ENCODE data around the gene CEACAM1. TPM values are rescaled to one million over a fixed set of nuclear protein-coding genes. Genes with fewer than 3 reads are reported as not detected.

CEACAM1 gene
- total and polyA plus RNA-seq, 2 of the 13 experiments (the other 11 are each of a cell fraction or from before 2014, with no cell fraction given) = 13.5 to 332 TPM

DNA sequence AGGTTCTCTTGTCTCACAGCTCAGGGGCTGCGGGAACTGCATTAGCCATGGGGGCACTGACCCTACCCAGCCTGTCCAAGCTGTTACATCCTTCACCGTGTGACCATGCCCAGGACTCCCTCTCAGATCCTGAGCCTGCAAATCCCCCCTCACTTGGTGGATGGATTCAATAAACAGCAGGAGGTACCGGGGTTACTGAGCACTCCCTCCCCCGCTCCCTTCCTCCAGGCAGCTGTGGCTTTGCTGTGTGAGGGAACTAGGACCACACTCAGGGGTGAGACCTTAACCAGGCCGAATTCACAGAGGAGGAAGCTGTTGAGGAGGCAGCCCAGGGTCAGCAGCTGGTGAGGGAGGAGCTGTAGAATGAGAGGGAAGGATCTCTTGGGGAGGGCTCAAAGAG lies 27.0 kb upstream of the CEACAM1 start:
- DNase-seq (ENCODE audit: low spot score) = no peak
- Histone ChIP-seq H3K27ac (ENCODE audit: extremely low read length, insufficient read depth, low read length) (no peak overlapping the region), H3K4me3 (replicated peaks in 1 of 3; ENCODE audit: insufficient read depth in 1 of 3, low read depth in 2 of 3, low read length in 3 of 3) (no peak overlapping the region), H3K36me3 (replicated peaks in 1 of 2; ENCODE audit: control insufficient read depth in 1 of 2, insufficient read depth in 2 of 2, low read length in 2 of 2) (no peaks in the 10 kb centered on the region), H3K9me3 (ENCODE audit: low read length) (peaks cover 9% of the 10 kb centered on the region; the same call in 1 of the 2 replicates), H3K27me3 (ENCODE audit: control insufficient read depth in 1 of 2, insufficient read depth in 2 of 2, low read length in 2 of 2) (peaks cover 0 to 7% of the 10 kb centered on the region in 2 experiments; a peak in 1 of 5 replicates), H4K20me1 (ENCODE audit: insufficient read depth, low read length) (no peaks in the 10 kb centered on the region), H3K79me2 (ENCODE audit: insufficient read depth, low read length) (no peaks in the 10 kb centered on the region), H3K4me1 (ENCODE audit: insufficient read depth, low read length) (peaks cover 85% of the 10 kb centered on the region), H3K9ac (ENCODE audit: insufficient read depth, low read depth, low read length) (no peak overlapping the region), H3K4me2 (ENCODE audit: low read depth, low read length) (no peak overlapping the region), H2AFZ (ENCODE audit: low read length) (no peak overlapping the region)
- ATAC-seq = no peak
- 48% methylated on average over 5 of the region's 5 CpGs for WGBS (ENCODE audit: low lambda C conversion rate)
- CTCF ChIA-PET (ENCODE audit: low intra/inter-chr PET ratio, low total read pairs) = no interaction called here
- no peak for TF ChIP-seq SPEN (CRISPR knock-in tag; IDR thresholded peaks at IDR 0.05; ENCODE audit: low read depth)
- TF ChIP-seq, protein P1, sequence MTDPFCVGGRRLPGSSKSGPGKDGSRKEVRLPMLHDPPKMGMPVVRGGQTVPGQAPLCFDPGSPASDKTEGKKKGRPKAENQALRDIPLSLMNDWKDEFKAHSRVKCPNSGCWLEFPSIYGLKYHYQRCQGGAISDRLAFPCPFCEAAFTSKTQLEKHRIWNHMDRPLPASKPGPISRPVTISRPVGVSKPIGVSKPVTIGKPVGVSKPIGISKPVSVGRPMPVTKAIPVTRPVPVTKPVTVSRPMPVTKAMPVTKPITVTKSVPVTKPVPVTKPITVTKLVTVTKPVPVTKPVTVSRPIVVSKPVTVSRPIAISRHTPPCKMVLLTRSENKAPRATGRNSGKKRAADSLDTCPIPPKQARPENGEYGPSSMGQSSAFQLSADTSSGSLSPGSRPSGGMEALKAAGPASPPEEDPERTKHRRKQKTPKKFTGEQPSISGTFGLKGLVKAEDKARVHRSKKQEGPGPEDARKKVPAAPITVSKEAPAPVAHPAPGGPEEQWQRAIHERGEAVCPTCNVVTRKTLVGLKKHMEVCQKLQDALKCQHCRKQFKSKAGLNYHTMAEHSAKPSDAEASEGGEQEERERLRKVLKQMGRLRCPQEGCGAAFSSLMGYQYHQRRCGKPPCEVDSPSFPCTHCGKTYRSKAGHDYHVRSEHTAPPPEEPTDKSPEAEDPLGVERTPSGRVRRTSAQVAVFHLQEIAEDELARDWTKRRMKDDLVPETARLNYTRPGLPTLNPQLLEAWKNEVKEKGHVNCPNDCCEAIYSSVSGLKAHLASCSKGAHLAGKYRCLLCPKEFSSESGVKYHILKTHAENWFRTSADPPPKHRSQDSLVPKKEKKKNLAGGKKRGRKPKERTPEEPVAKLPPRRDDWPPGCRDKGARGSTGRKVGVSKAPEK (CRISPR knock-in tag; IDR thresholded peaks at IDR 0.05; ENCODE audit: borderline replicate concordance) = no peak
- TF ChIP-seq ZNF773 (CRISPR knock-in tag; IDR thresholded peaks at IDR 0.05; ENCODE audit: borderline replicate concordance) = no peak
- TF ChIP-seq, protein P2, sequence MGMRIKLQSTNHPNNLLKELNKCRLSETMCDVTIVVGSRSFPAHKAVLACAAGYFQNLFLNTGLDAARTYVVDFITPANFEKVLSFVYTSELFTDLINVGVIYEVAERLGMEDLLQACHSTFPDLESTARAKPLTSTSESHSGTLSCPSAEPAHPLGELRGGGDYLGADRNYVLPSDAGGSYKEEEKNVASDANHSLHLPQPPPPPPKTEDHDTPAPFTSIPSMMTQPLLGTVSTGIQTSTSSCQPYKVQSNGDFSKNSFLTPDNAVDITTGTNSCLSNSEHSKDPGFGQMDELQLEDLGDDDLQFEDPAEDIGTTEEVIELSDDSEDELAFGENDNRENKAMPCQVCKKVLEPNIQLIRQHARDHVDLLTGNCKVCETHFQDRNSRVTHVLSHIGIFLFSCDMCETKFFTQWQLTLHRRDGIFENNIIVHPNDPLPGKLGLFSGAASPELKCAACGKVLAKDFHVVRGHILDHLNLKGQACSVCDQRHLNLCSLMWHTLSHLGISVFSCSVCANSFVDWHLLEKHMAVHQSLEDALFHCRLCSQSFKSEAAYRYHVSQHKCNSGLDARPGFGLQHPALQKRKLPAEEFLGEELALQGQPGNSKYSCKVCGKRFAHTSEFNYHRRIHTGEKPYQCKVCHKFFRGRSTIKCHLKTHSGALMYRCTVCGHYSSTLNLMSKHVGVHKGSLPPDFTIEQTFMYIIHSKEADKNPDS (CRISPR knock-in tag; IDR thresholded peaks at IDR 0.05) = no peak
- TF ChIP-seq, protein P3, sequence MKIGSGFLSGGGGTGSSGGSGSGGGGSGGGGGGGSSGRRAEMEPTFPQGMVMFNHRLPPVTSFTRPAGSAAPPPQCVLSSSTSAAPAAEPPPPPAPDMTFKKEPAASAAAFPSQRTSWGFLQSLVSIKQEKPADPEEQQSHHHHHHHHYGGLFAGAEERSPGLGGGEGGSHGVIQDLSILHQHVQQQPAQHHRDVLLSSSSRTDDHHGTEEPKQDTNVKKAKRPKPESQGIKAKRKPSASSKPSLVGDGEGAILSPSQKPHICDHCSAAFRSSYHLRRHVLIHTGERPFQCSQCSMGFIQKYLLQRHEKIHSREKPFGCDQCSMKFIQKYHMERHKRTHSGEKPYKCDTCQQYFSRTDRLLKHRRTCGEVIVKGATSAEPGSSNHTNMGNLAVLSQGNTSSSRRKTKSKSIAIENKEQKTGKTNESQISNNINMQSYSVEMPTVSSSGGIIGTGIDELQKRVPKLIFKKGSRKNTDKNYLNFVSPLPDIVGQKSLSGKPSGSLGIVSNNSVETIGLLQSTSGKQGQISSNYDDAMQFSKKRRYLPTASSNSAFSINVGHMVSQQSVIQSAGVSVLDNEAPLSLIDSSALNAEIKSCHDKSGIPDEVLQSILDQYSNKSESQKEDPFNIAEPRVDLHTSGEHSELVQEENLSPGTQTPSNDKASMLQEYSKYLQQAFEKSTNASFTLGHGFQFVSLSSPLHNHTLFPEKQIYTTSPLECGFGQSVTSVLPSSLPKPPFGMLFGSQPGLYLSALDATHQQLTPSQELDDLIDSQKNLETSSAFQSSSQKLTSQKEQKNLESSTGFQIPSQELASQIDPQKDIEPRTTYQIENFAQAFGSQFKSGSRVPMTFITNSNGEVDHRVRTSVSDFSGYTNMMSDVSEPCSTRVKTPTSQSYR (CRISPR knock-in tag; IDR thresholded peaks at IDR 0.05; ENCODE audit: borderline replicate concordance) = 0 out of 2 replicates have a peak, but pooled peaks have one; percentile 10
- TF ChIP-seq, protein P4, sequence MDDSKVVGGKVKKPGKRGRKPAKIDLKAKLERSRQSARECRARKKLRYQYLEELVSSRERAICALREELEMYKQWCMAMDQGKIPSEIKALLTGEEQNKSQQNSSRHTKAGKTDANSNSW (CRISPR knock-in tag; IDR thresholded peaks at IDR 0.05; ENCODE audit: borderline replicate concordance) = no peak
- TF ChIP-seq RBFOX2 (IDR thresholded peaks at IDR 0.05; ENCODE audit: low read depth, low read length) = no peak
- FAIRE-seq = no peak
- no TSS peak for BruUV-seq (replicated peaks)
- in situ Hi-C loops (cut with HindIII; ENCODE audit: extremely low pct_ligation_motif_present, low pct_unique_long_range_greater_than_20kb) = no loop called here
- intact Hi-C loops (cut with micrococcal nuclease; ENCODE audit: unreplicated experiment) = no loop called here
- POLR2A ChIA-PET = no interaction called here

Data from HepG2 (cell line).